GM18867 (cell line): ENCODE data around the gene UNC13D.
A peak's percentile ranks its signal among the peaks of the same experiment; 100 is the strongest.
"Not testable (repeated sequence)": the region's sequence is repeated elsewhere in the genome, so short reads cannot be mapped to it uniquely, and the experiment has no call there.

Source experiments
- ATAC-seq: cut with Tn5 transposase; IDR thresholded peaks from one replicate; pipeline ENCODE4 v1.9.1; 2021; ENCODE audit warnings: mild to moderate bottlenecking, moderate library complexity; ENCODE audit not compliant: unreplicated experiment

UNC13D gene

DNA sequence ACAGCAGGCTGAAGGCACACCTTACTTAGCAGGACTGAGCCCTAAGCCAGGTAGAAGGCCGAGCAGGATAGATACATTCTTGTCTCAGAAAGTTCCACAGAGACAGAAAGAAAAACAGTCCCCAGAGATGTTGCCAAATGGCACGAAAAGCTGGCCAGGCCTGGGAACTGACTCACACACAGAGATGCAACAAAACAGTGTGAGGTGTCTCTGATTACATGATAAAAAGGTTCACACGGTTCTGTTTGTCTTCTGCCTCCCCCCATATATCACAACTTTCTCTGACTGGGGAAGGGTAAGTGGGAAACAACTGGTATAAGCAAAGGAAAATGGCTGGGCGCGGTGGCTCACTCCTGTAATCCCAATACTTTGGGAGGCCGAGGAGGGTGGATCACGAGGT, 9.2 kb upstream of the UNC13D start:
- no peak for ATAC-seq

DNA sequence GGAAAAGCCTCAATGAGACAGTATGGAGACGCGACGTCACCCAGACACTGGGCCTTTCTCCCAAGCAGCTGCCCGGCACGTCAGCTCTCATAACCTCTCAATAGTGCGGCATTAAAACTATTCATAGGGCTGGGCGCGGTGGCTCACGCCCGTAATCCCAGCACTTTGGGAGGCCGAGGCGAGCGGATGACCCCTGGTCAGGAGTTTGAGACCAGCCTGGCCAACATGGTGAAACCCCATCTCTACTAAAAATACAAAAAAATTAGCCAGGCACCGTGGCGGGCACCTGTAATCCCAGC, 7.4 kb upstream of the UNC13D start:
- ATAC-seq, result not testable (repeated sequence)

DNA sequence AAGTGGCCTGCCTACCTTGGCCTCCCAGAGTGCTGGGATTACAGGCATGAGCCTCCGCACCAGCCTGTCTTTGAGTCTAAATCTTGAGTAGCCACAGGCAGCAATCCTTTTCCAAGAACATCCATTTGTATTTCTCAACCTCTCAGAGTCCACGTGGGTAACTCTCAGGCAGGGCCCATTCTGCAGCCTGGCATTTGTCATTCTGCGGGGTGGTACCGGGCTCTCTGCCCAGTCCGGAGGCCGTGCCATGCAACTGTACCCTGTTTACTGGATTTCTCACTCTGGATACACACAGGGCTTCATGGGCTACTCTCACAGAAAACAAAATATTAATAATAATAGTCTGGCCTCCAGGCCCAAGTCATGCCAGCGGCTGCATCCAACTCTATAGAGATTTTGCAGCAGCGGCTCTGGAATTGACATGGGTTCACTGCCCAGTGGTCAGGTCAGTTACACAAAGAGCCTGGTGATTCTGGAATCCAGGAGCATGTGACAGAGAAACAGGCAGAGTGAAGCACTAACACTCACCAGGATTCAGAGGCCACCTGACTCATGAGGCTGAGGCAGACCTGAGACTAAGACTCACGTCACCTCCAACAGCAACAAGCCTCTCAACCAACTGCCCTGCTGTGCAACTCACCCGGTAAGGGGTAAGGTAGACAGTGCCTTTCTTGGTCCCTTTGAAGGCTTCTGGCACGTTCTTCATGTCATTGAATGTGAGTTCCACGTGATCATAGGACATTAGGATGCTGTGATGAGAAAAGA, 6.9 kb upstream of the UNC13D start:
- ATAC-seq, result no peak

DNA sequence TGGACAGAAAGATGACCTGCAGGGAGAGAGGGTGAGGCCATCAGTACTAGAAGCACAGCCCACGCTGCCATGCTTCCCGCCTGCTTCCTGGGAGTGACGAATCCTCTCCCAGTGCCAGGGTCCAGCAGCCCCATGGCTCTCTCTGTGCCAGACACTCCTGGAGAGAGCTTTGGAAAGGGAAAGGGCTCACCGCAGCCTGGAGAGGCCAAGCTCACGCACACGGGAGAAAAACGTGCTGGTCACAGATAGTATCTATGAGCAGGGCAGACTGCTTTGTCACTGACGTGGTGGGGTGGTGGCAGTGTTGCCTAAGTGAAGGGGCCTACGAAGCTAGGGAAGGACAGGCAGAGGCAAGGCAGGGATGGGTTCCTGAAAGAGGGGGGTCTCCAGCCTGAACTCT, 5.5 kb upstream of the UNC13D start:
- ATAC-seq, result no peak

DNA sequence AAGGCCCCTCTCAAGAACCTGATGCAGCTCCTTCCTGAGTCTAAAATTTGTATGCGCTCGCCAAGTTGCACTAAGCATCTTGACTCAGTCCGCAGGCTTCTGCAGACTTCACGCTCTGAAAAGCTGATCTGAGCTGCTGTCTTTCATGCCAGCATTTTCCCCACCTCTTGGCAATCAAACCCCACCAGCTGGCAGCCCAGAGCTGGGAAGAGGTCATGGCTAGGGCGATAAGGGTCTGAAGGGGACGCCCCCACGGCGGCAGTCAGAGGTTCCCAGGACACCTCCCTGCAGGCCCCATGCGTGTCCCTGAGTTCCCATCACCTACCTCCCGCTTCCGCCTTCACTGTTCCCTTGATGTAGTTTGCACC, 5.1 kb upstream of the UNC13D start:
- ATAC-seq, result no peak

DNA sequence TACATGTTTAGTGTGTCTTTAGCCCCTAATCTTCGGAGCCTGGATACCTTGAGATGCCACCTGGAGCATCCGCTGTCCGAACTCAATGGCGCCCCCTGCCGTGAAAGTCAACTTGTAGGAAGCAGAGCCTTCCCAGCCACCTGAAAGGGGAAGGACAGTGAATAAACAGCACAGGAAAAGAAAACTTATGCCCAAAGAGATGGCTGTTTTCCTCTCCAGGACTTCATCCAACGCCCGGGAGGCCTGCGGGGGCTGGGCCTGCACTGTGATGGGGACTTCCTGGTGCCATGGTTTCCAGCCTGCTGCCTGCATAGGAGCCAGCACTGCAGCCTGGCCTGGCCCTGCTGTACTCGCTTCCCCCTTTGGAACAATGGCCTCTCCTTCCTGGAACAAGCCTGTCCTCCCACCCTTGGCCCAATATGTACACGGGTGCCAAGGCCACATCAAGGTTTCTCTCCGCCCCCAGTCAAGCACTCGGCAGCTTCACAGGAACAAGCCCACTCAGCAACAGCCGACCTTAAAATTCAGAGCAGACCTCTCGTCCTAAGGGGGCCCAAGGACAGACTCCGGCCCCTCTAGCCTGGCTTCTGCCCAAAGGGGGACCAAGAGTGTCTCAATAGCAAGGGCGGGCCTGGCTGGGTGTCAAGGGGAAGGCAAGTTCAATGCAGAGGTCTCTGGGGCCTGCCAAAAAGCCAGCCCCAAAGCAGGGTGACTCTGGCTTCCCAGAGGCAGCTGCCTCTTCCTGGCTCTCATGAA, 4.5 kb upstream of the UNC13D start:
- ATAC-seq, result no peak

DNA sequence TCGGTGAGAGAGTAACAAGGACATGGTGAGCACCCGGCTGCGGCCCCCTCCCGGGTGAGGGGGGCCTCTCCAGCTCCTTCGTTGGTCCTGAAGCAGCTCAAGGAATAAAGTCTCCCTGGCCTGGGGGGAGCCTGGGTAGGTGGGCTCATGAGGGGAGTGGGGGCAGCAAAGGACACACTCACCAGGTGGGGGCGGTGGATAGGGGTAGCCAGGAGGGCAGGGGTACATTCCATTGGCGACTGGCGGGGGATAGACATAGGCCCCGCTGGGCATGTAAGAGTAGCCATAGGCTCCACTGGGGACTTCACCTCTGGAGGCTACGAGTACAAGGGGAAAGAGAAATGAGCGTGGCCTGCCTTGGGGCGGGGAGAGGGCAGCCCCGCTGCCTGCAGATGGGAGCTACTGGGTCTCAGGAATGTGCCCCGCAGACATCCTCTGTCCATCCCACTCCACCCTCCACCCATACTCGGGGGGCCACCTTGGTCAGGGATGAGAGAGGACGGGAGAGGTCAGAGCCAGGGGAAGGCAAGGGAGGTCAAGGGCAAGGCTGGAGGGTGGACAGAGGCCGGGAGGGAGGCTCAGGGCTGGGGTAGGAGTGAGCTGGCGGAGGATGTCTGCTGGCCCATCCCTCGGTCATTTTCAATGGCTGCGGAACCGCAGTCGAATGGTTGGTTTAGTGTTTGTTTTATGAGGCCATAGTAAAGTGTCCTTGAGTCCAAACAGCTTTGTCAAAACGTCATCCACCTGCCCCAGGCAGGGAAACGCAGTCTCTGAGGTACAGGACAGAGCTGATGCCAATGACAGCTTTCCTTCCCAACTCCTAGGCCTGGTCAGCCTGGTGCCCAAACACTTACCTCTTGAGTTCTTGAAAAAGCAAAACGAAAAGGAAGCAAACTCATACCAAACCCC, 3.7 kb upstream of the UNC13D start:
- no peak for ATAC-seq

DNA sequence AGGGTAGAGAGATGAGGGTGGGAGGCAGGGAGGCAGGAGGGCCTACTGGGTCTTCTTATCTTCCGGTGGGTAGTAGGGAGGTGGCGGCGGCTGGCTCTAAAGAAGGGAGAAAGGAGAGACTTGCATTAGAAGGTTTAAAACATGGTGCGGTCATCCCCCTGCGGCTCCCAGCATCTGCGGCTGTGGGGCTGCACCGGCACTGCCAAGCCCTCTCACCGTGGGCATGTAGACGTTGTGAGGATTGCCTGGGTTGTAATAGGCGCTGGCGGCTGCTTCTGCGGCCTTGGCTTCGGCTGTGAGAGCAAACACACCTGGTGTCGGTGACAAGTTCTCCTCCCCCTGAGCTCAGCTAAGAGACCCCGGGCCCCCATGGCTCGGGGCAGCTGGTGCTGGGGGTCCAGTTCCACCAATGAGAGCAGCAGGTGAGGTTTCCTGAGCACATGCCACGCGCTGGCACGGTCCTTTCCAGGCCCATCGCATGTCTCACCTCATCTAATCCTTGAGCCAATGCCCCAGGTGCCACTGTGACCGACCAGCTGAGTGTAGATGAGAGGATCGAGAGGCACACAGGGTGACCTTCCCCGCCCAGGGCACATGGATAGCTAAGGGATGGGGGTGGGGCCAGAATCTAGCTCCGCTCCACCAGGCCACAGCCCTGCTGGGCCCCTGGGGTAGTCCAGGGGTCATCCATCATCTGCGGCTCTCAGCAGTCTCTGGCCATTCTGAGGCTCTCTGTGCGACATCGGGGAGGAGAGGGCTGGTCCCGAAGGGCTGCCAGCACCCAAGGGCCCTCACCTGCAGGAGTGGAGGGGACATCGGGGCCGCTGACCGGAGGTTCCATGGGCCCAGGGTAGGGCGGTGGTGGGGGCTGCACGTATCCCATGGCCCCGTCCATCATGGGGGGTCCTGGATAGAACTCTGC, 2.7 kb upstream of the UNC13D start:
- ATAC-seq, result no peak

DNA sequence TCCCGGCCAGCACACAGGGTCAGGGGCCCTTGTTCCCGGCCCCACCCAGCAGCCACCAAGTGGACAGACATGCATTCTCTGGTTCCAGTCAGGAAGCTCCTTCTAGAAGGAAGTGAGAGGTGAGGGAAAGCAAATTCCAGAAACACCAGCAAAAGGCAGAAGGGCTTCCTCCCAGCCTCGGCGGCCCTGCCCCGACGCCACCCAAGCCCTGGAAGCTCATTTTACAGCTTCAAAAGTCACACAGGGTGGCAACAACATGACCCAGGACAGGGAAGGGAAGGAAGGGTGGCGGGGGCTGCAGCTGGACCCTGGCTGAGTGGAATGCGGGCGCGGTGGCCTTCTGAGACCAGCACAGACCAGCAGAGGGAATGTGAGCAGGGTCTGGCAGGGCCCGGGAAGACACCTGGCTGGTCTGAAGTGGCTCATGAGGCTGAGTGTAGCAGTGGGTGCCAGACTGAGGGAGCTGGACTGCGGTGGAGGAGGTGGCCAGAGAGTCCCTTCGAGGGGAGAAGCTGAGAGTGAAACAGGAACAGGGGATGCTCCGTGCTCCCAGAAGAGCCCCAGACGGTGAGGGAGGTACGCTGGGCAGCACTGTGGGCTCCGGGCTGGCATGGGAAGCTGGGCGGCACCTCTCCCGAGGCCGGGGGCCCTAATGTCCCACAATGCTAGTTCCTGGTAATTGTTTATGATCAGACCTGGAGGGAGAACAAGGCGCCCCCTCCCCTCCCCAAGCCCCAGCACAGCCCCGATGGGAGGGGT, 1.9 kb upstream of the UNC13D start:
- no peak for ATAC-seq

DNA sequence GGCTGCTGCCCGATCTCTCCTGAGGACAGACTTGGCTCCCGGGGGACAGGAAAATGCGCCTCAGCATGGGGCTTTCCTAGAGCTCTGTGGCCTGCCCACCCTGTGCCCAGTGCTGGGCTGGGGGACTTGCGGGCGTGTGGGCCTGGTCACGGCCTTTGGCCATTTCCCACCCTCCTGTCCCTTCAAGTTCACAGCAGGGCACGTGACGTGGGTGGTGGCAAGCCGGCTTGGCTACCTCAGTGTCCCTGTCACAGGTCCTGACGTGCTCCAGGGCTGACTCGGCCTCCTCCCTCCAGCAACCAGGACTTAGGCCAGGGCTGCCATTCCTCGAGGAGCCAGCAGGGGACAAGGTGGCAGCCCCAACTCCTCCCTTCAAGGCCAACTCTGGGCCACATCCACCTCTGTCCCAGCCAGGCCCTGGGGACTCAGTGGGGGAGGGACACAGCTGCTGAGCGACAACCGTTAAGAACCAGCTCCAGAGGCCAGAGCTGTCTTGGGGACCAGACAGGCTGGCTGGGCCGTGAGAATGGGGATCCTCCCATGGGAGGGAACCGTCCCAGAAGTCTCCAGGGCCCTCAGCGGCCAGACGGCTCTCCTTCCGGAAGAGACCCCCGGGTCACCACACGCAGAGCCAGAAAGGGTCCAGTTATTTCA, 981 bp upstream of the UNC13D start:
- ATAC-seq, result peak; percentile 75

DNA sequence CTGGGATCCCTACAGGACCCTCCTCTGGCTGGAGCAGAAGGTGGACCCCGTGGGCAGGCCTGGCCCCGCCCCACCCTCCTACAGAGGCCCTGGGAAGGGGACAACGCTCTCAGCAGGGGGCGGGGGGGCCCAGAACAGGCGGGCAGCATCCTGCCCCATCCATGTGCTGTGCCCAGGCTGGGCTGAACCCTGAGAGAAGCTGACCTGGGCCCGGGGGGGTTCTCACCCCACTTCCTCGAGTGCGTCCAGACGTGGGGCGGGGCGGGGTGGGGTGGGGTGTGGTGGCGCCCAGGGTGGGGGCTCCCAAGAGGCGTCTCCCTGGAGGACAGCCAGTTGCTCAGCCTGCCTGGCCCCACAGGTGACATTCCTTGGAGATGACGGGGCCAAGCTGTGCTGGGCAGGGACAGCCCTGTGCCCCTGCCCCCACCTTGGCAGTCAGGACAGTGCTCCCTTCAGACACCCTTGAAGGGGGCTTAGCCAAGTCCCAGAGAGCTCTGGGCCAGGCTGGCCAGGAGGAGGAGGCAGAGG, 390 bp upstream of the UNC13D start:
- no peak for ATAC-seq

DNA sequence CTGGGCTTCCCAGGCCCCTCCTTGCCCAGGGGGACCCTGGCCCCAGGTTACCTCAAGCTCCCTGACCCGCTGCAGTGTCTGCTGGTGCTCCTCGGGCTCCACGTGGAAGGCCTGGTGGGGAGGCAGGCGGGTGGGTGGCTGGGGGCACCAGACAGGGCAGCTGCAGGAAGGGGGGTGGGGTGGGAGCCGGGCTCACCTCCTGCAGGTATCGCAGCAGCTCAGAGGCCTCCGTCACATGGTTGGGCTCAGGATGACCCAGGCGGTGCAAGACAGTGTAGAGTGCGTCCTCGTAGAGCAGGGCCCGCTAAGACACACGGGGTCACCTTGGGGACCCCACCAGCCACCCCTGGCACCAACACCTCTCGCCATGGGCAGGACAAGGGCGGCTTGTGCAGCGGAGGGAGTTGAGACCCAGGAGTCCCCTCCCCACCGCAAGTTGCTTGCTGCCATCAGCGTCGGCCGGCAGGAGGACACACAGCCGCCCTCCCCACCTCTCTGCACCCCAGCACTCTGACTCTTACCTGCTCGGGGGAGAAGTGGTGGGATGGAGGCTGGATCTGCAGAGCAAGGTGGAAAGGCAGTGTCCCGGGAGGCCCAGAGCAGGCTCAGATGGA, 1.1 kb downstream of the UNC13D start:
- ATAC-seq, result no peak

DNA sequence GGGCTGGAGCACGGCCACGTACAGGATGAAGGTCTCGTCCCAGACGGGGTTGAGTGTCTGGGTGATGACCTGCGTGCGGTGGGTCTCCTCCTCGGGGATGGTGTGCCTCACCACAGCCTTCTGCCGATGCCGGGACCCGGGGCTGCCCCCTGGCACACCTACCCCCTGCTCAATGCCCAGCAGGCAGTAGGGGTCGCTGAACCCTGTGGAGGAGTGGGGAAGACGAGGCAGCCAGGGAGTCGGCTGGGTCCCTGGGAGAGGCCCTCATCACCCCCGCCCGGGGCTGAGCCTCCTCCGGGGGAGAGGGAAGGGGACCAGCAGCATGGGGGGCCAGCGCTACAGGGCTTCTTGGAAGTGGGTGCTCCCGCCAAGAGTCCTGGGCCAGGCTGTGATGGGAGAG, 1.8 kb downstream of the UNC13D start:
- no peak for ATAC-seq

DNA sequence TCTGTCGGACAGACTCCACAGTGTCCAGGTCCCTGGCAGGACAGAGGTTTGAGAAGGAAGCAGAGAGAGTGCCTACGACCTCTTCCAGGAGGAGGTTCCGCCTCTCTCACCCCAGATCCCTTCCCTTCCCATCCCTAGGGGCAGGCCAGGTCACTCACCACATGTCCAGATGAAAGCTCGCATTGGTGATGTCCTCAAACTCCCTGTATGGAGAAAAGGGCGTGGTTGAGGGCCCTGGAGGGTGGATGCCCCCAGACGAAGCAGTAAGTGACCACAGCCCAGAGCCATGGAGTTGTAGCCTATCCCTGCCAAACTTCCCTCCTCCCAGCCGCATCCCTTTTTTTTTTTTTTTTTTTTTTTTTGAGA, 3.4 kb downstream of the UNC13D start:
- ATAC-seq, result no peak

DNA sequence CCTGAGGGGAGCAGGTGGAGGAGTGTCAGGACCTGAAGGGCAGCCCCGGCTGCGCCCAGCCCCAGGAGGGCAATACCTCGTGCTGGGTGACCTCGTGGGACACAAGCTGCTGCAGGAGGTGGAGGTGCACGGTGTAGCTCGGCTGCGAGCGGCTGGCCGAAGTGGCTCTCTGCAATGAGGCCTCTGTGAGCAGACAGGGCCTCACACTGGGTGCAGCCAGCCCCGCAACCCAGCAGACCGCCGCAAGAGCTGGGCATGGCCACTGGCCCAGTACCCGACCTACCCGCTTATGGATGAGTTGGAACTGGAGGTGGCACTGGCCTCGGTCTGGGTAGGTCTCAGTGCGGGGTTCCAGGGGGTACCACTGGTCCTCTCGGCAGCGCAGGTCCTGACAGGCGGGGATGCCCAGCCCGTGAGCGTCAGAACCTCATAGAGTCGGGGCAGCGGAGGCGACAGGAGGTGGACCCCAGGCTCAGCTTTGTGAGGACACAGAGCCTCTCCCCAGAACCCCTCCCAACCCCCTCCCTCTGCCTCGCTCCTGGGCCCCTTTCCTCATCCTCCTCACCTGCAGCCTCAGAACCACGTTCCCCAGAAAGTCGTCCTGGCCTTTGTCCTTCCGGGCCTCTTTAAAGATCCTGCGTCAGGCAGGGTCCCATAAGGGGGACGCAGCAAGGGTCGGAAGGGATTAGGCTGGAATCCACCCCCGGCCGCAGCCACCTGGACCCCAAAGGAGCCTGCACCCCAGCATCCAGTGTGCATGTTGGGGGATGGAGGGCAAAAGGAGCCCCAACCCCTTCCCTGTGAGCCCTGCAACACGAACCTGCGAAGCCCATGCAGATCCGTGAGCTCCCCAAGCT, 4.0 kb downstream of the UNC13D start:
- no peak for ATAC-seq

DNA sequence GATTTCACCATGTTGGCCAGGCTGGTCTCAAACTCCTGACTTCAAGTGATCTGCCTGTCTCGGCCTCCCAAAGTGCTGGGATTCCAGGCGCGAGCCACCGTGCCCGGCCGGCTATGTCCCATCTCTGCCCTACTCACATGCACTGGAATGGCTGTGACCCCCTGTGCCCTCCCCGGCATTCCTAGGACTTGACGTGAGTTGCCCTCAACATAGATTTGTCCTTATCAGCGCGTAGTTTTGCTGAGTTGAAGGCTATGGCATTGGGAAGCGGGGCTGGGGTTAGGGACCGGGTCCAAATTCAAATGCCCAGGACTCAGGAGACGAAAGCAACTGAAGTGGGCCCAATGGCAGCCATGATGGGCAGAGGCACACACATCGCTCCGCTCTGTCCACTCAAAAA, 5.8 kb downstream of the UNC13D start:
- no peak for ATAC-seq

DNA sequence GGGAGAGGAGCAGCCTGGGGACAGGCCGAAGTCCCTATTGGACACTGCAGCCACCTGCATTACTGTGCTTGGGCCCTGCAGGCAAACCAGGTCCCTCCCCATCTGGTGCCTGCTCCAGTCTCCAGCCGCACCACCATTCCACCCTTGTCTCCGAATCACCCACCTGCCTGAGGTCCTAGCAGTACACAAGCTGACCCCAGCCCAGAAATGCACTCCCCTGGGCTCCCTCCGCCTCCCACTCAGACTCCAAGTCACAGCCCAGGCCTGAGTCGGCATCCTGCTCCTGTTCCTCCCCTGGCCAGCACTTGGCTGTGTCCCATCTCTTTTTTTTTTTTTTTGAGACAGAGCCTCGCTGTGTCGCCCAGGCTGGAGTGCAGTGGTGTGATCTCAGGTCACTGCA, 6.3 kb downstream of the UNC13D start:
- ATAC-seq, result no peak

DNA sequence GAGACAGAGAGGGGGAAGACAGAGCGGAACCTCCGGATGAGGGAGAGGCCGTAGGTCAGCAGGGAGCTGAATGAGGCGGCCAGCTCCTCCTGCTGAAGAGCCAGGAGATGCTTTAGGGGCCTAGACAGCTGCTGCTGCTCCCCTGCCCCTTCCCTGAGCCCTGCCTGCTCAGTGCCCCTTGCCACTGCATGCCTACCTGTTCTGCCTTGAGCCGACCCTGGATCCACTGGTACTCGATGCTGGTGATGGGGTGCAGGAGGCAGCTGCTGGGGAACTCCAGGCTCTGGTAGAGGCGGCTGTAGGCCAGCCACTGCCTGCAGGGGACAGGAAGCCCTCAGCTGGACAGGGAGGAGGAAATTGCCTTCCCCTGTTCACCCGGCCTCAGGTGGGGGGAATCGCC, 7.6 kb downstream of the UNC13D start:
- ATAC-seq, result no peak
